Inferior parietal cortex (tissue), 1 donor: ENCODE data around the gene LYZL4.

Experiments used
- DNase-seq: peaks from one replicate; pipeline ENCODE4 v3.0.0-alpha.2; 2016; ENCODE audit errors: extremely low spot score

LYZL4 gene

DNA sequence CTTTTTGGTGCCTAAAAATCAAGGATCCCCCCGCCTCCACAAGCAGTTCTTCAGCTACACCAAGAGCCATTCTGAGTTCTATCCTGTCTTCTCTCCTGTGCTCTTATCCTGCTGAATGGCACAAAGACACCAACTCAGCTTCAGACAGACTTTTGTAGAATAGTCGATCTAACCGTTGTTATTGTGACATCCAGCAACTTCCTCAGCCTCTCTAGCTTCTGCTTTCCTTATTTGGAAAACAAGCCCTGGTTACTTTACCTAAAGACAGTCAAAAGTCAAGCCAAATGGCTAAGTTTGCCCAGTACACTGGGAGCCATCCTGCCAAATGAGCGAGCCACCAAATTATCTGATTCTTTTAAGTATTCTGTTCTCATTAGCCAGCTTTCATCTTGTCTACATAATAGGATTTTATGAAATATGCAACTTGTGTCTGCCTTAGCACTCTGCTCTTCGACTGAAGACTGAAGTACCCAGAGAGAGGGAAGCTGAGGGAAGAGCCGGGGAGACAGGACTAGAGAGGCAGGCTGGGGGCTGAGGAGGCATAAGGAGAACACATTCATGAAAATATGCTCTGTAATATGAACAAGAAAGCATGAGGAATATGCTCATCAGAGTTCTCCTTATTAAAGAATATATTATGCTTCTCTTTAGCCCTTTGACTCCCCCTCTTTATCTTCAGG lies 35.1 kb downstream of the LYZL4 start:
- DNase-seq: no peak

GRCh38 chr3:42371776-42372175 lies 38.6 kb downstream of the LYZL4 start:
- DNase-seq: peak; percentile 76

GRCh38 chr3:42369832-42370231 lies 40.6 kb downstream of the LYZL4 start:
- no peak for DNase-seq

GRCh38 chr3:42369304-42369703 lies 41.1 kb downstream of the LYZL4 start:
- peak; percentile 74 for DNase-seq

DNA sequence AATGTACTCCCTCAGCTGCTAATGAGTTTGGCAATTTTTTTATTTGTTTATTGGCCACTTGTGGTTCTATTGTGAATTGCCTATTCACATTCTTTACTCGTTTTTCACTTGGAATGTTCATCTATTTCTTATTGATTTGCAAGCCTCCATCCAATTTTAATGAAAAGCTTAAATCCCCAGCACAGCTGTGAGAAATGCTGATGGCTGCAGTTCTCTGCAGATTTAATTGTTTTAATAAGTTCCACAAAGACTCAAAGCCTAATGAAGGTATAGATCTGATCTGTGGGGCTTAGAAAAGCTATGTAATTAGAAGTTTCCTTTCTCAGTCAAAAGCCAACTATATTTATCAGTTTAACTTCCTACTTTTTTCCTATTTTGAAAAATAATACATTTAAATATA lies 41.5 kb downstream of the LYZL4 start:
- peak; percentile 48 for DNase-seq

- DNase-seq: no peak
Measured at GRCh38 chr3:42367903-42368302, 42.5 kb downstream of the LYZL4 start.

DNA sequence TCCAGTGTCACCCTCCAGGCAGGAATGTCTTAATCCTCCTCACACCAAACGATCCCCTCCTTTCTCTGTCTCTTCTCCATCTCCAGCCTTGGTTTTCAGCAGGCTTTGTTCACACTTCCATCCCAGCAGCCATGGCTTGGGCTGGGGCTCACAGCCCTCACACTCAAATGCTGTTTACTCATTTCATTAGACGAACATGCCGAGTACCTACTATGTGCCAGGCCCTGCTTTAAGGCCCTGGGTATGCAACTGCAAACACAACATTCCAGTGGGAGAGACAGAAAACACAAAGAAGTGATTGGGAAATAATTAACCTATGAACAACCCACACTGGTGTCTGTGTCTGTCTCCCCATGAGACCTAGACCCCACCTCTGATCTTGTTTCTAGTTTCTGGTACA lies 43.9 kb downstream of the LYZL4 start:
- DNase-seq: no peak

DNA sequence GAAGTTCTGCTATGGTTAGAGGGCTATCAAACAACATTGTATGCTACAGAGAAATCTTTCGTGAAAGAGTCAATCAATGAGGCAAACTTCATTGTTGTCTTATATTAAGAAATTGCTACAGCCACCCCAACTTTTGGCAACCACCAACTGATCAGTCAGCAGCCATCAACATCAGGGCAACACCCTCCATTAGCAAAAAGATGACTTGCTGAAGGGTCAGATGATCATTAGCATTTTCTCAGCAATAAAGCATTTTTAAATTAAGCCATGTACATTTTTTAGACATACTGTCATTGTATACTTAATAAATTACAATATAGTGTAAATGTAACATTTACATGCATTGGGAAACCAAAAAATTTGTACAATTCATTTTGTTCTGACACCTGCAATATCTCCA lies 53.1 kb downstream of the LYZL4 start:
- no peak for DNase-seq

- no peak for DNase-seq
Measured at GRCh38 chr3:42355612-42356011, 54.8 kb downstream of the LYZL4 start.

- no peak for DNase-seq
Measured at GRCh38 chr3:42353631-42354030, 56.8 kb downstream of the LYZL4 start.

DNA sequence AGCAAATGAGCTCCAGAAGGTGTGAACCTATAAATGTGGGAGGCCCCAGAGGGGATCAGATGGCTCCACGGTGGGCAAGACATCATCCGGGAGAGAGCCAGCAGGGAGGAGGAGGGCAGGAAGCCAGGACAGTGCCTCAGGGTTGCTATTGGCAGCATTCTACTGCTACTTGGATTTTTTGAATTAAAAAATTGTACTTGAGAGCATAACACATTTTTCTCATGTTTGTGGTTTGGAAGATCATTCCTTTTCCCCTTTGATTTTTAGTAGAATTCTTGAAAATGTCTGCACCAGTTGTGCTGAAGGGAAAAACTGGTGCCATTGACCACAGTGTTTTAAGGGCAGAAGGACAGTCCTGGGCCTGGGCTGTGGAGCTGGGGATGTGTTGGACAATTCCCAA lies 59.2 kb downstream of the LYZL4 start:
- no peak for DNase-seq

DNA sequence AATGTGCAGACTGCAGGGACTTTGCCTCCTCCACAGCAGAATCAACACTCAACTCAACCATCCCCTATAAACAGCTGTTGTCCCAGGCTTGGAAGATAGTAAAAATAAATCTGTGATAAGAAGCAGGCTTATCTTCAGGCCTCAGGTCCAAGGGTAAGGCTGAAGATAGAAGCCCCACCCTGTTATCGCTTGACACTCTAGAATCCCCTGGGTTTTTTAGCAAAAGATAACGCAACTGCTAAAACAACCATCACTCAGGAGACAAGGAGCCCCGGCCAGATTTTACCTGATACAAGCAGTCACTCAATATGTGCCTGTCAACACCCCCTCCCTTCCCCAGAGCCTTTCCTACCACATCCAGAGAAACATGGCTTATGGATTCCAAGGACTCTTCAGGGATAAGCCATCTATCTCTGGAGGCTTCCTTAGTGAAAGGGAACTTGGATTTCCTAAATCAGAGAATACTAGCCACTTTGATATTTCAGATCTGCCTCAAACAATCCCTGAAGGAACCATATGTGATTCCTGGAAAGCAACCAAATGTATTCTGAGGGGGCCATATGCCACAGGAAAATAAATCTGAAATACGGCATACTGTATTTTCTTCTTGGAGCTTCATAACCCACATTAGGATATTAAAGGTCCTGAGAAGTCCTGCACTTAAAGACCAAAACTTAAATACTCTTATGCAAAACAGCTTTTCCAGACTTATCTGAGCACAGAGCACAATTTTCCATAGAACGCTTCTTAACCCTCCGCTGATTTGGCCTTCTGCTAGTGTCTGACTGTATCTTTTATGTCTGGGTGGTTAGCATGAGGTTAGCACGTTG lies 60.4 kb downstream of the LYZL4 start:
- no peak for DNase-seq

DNA sequence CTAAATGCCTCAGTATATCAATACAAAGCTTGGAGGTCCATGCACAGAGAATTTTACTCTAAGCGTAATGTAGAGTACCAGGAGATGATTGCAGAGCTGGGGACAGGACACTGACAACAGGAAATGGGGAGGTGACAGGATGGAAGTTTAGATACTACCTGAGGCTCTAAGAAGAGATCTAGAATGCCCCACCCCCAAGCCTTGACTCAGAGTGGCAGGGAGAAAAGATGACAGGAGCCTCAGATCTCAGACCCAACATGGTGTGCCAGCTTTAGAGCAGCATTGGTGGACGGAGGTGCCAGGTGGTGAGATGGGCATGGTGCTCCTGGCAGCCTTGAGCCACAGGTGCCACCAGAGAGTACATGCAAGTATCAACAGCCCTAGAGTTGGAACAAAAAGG lies 62.5 kb downstream of the LYZL4 start:
- no peak for DNase-seq
